SK-N-SH treated with all-trans-retinoic acid at 6 μM for 48 hours (cell line): ENCODE measurements around the gene UBE4B.

ENCODE experiments used
- ARNTL ChIP-seq: fragments of 450-650 bp; formaldehyde crosslinking; IDR thresholded peaks from 2 replicates; pipeline ENCODE4 v1.5.0; 2020; ENCODE audit warnings: low read depth, mild to moderate bottlenecking, moderate library complexity, borderline replicate concordance
- CREB5 ChIP-seq: fragments of 250-450 bp; sonication (Bioruptor Pico); IDR thresholded peaks from 2 replicates; pipeline ENCODE4 v1.5.1; 2020; ENCODE audit warnings: low read depth, mild to moderate bottlenecking, moderate library complexity
- CSRNP3 ChIP-seq: fragments of 250-450 bp; sonication (Bioruptor Pico); IDR thresholded peaks from 2 replicates; pipeline ENCODE4 v1.5.1; 2021; ENCODE audit warnings: mild to moderate bottlenecking, moderate library complexity
- ESRRG ChIP-seq: fragments of 250-450 bp; sonication (Bioruptor Pico); IDR thresholded peaks from 2 replicates; pipeline ENCODE4 v1.6.1; 2021; ENCODE audit warnings: mild to moderate bottlenecking
- OSR1 ChIP-seq: fragments of 250-450 bp; sonication (Bioruptor Pico); IDR thresholded peaks from 2 replicates; pipeline ENCODE4 v1.8.0; 2022; ENCODE audit warnings: moderate library complexity, mild to moderate bottlenecking, inconsistent platforms
- PATZ1 ChIP-seq: fragments of 250-450 bp; sonication (Bioruptor Pico); IDR thresholded peaks from 2 replicates; pipeline ENCODE4 v1.8.0; 2020; ENCODE audit warnings: mild to moderate bottlenecking, moderate library complexity, borderline replicate concordance
- POU6F1 ChIP-seq: fragments of 250-450 bp; sonication (Bioruptor Pico); IDR thresholded peaks from 2 replicates; pipeline ENCODE4 v1.8.0; 2021; ENCODE audit warnings: low read depth, mild to moderate bottlenecking, moderate library complexity, borderline replicate concordance
- PPARA ChIP-seq: fragments of 250-450 bp; sonication (Bioruptor Pico); IDR thresholded peaks from 2 replicates; pipeline ENCODE4 v1.5.0; 2020; ENCODE audit warnings: mild to moderate bottlenecking, borderline replicate concordance
- RARB ChIP-seq: fragments of 250-450 bp; sonication (Bioruptor Pico); IDR thresholded peaks from 2 replicates; pipeline ENCODE4 v1.8.0; 2021; ENCODE audit warnings: mild to moderate bottlenecking, moderate library complexity
- TSHZ2 ChIP-seq: fragments of 250-450 bp; sonication (Bioruptor Pico); IDR thresholded peaks from 2 replicates; pipeline ENCODE4 v1.5.0; 2020; ENCODE audit warnings: mild to moderate bottlenecking, moderate library complexity
- ZC3H10 ChIP-seq: fragments of 250-450 bp; sonication (Bioruptor Pico); IDR thresholded peaks from 2 replicates; pipeline ENCODE4 v1.5.1; 2021; ENCODE audit warnings: mild to moderate bottlenecking, moderate library complexity
- ZFP30 ChIP-seq: fragments of 450-650 bp; formaldehyde crosslinking; IDR thresholded peaks from 2 replicates; pipeline ENCODE4 v1.5.0; 2022; ENCODE audit warnings: mild to moderate bottlenecking, moderate library complexity
- ZNF70 ChIP-seq: fragments of 450-650 bp; formaldehyde crosslinking; IDR thresholded peaks from 2 replicates; pipeline ENCODE4 v1.5.0; 2020; ENCODE audit warnings: mild to moderate bottlenecking, moderate library complexity
- ZNF8 ChIP-seq: fragments of 450-650 bp; formaldehyde crosslinking; IDR thresholded peaks from 2 replicates; pipeline ENCODE4 v1.5.0; 2020; ENCODE audit warnings: mild to moderate bottlenecking, moderate library complexity

GRCh38 chr1:10186331-10187025, 153.7 kb downstream of the UBE4B start:
- no peak for TF ChIP-seq CSRNP3
- no peak for TF ChIP-seq RARB (CRISPR knock-in tag)
- no peak for TF ChIP-seq ARNTL (CRISPR knock-in tag)
- no peak for TF ChIP-seq CREB5 (CRISPR knock-in tag)
- TF ChIP-seq ZNF8 (CRISPR knock-in tag): no peak
- TF ChIP-seq POU6F1 (CRISPR knock-in tag): no peak
- no peak for TF ChIP-seq ESRRG
- TF ChIP-seq ZC3H10 (CRISPR knock-in tag): no peak
- TF ChIP-seq TSHZ2 (CRISPR knock-in tag): no peak
- TF ChIP-seq ZFP30 (CRISPR knock-in tag): no peak
- no peak for TF ChIP-seq PATZ1 (CRISPR knock-in tag)
- no peak for TF ChIP-seq OSR1 (CRISPR knock-in tag)
- no peak for TF ChIP-seq ZNF70 (CRISPR knock-in tag)
- TF ChIP-seq PPARA (CRISPR knock-in tag): no peak
